8988T (cell line): ENCODE results near the gene C12orf42.
"Not testable (repeated sequence)": the region's sequence is repeated elsewhere in the genome, so short reads cannot be mapped to it uniquely, and the experiment has no call there.

ENCODE experiments used
- DNase-seq: peaks from one replicate; pipeline ENCODE4 v3.0.0; 2011

Gene C12orf42

GRCh38 chr12:103494734-103495468, 867 bp downstream of the C12orf42 start:
- DNase-seq = no peak

- no peak for DNase-seq
Measured at GRCh38 chr12:103494051-103494733, 1.6 kb downstream of the C12orf42 start.

GRCh38 chr12:103493199-103493598, 2.6 kb downstream of the C12orf42 start:
- no peak for DNase-seq

- no peak for DNase-seq
Measured at GRCh38 chr12:103482365-103482764, 13.4 kb downstream of the C12orf42 start.

- DNase-seq = no peak
Measured at GRCh38 chr12:103475073-103475472, 20.7 kb downstream of the C12orf42 start.

GRCh38 chr12:103470664-103471063, 25.1 kb downstream of the C12orf42 start:
- no peak for DNase-seq

- DNase-seq = no peak
Measured at GRCh38 chr12:103469719-103470118, 26.0 kb downstream of the C12orf42 start.

GRCh38 chr12:103468837-103469236, 26.9 kb downstream of the C12orf42 start:
- DNase-seq = no peak

GRCh38 chr12:103462675-103463074, 33.1 kb downstream of the C12orf42 start:
- no peak for DNase-seq

- DNase-seq = no peak
Measured at GRCh38 chr12:103457471-103457870, 38.3 kb downstream of the C12orf42 start.

GRCh38 chr12:103456006-103456405, 39.8 kb downstream of the C12orf42 start:
- DNase-seq = no peak

- no peak for DNase-seq
Measured at GRCh38 chr12:103455020-103455763, 40.6 kb downstream of the C12orf42 start.

GRCh38 chr12:103444983-103445382, 50.8 kb downstream of the C12orf42 start:
- no peak for DNase-seq

GRCh38 chr12:103442822-103443221, 52.9 kb downstream of the C12orf42 start:
- DNase-seq = no peak

GRCh38 chr12:103442182-103442555, 53.6 kb downstream of the C12orf42 start:
- DNase-seq = no peak

GRCh38 chr12:103441437-103442181, 54.2 kb downstream of the C12orf42 start:
- no peak for DNase-seq

- not testable (repeated sequence) for DNase-seq
Measured at GRCh38 chr12:103434165-103435105, 61.3 kb downstream of the C12orf42 start.

GRCh38 chr12:103431950-103432349, 63.8 kb downstream of the C12orf42 start:
- no peak for DNase-seq

- no peak for DNase-seq
Measured at GRCh38 chr12:103431387-103431786, 64.4 kb downstream of the C12orf42 start.

GRCh38 chr12:103425674-103426073, 70.1 kb downstream of the C12orf42 start:
- not testable (repeated sequence) for DNase-seq

- DNase-seq = not testable (repeated sequence)
Measured at GRCh38 chr12:103424849-103425586, 70.8 kb downstream of the C12orf42 start.
